SK-N-MC (cell line): ENCODE data around the gene CPNE5.
"Not testable (repeated sequence)": the region's sequence is repeated elsewhere in the genome, so short reads cannot be mapped to it uniquely, and the experiment has no call there.

Experiments used
- DNase-seq: peaks from one replicate; pipeline ENCODE4 v3.0.0-alpha.2; 2011; ENCODE audit warnings: low read depth, low spot score
- H3K27ac ChIP-seq: fragments of 200-600 bp; sonication (generic); 2 replicates; pipeline ENCODE4 v1.5.1; 2016; ENCODE audit warnings: mixed run types
- H3K36me3 ChIP-seq: fragments of 200-600 bp; sonication (generic); 2 replicates; pipeline ENCODE4 v1.6.1; 2017; ENCODE audit warnings: antibody characterized with exemption, low read length, mixed read lengths; ENCODE audit not compliant: insufficient read depth
- H3K4me3 ChIP-seq: fragments of 200-600 bp; sonication (generic); 2 replicates; pipeline ENCODE4 v1.5.1; 2016
- H3K9ac ChIP-seq: fragments of 200-600 bp; sonication (generic); 2 replicates; pipeline ENCODE4 v1.8.0; 2017; ENCODE audit warnings: mixed run types, mixed read lengths; ENCODE audit not compliant: insufficient read length
- H3K9me3 ChIP-seq: fragments of 200-600 bp; sonication (generic); 2 replicates; pipeline ENCODE4 v1.6.1; 2017; ENCODE audit warnings: low read depth, mild to moderate bottlenecking, antibody characterized with exemption, low read length, moderate library complexity, mixed read lengths
- EZH2 ChIP-seq: fragments of 200-600 bp; sonication (generic); IDR thresholded peaks from one replicate; pipeline ENCODE4 v1.6.1; 2017; ENCODE audit warnings: antibody characterized with exemption
- FOXP2 ChIP-seq: optimal IDR thresholded peaks from 2 replicates; pipeline ENCODE3; 2011; ENCODE audit warnings: mild to moderate bottlenecking, moderate library complexity; ENCODE audit not compliant: insufficient read depth; ENCODE audit errors: extremely low read length, control extremely low read depth
- POLR2AphosphoS5 ChIP-seq: IDR thresholded peaks from 2 replicates; pipeline ENCODE4 v1.6.1; 2012; ENCODE audit warnings: mild to moderate bottlenecking, low read depth, low read length, borderline replicate concordance

CPNE5 gene

DNA sequence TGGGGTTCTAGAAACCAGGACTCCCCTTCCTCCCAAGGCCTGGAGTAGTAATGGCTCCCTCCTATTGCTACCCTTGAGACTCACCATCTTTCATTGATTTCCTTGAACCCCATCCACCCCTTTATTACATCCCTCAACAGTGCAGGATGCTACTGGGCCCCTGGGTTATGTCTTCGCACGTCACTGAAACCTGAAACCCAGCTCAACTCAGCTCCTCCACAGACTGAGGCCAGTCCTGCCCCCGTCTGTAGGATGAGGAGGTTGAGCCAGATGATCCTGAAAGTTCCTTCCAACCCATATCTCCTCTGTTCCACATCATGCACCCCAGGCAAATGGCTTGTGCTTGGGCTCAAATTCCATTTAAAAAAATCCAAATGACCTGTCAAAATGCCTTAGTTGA lies 21.4 kb downstream of the CPNE5 start:
- no peaks in the 10 kb centered on the region for H3K9me3 ChIP-seq
- no peak overlapping the region for H3K27ac ChIP-seq
- no peak for DNase-seq
- no peak for TF ChIP-seq POLR2AphosphoS5
- no peak for TF ChIP-seq EZH2
- no peak for TF ChIP-seq FOXP2
- H3K4me3 ChIP-seq = no peak overlapping the region
- H3K36me3 ChIP-seq = no peaks in the 10 kb centered on the region
- no peak overlapping the region for H3K9ac ChIP-seq

DNA sequence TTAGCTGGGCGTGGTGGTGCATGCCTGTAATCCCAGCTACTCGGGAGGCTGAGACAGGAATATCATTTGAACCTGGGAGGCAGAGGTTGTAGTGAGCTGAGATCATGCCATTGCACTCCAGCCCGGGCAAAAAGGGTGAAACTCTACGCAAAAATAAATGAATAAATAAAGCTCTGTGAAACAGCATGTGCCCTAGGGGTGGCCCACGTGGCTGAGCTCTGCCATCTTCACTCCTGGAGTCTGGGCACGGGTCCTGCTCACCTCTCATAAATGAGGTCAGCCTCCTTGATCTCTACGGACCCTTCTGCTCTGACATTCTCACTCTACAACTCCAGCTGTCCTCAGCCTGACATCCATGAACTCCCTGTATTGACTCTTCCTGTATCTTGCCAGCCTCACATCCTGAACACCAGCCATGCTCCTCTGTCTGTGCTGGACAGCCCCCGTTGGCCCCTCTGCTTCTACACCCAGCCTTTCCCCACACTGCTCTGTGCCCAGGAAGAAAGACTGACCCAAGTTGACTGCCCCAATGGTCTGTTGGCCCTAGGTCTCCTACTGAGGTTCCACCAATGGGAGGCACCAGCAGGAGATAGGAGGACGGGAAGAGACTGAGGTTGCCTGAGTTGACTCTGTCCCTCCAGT lies 21.9 kb downstream of the CPNE5 start:
- TF ChIP-seq EZH2 (no peak), FOXP2 (no peak), POLR2AphosphoS5 (no peak)
- no peaks in the 10 kb centered on the region for H3K9me3 ChIP-seq
- DNase-seq = no peak
- H3K27ac ChIP-seq = no peak overlapping the region
- H3K4me3 ChIP-seq = no peak overlapping the region
- H3K9ac ChIP-seq = no peak overlapping the region
- H3K36me3 ChIP-seq = no peaks in the 10 kb centered on the region

DNA sequence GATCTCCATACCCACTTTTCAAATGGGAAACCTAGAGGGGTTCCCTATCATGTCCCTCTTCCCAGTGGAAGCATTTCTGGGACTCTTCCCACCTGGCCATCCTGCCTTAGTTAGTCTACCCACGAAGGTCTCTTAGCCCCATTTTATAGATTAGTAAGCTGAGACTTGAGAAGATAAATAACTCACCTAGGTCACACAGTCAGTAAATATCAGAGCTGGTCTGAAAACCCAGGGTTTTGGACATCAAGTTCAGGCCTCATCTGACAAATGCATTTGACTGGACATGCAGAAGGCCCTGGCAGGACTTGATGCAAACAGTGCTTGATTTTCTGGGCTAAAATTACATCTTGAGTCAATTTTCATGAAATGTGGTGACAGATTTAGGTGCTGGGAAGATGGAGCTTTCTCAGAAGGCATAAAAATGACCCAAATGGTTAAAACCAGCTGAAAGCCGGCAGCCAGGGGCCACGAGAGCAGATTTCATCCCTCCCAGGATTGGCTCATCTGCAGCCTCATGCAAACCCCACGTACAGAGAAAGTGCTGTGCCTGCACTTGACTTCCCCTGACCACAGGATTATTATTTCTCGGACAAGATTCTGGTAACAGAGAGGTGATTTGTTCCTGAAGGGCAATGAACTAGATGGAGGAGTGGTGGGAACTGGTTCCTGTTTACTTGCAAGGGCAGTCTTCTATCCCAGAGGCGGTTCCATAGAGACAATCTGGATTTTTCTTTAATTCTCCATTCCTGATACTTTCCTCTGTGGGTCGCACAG lies 23.1 kb downstream of the CPNE5 start:
- TF ChIP-seq FOXP2 (no peak), EZH2 (no peak), POLR2AphosphoS5 (no peak)
- Histone ChIP-seq H3K9ac (no peak overlapping the region), H3K27ac (no peak overlapping the region), H3K9me3 (no peaks in the 10 kb centered on the region), H3K4me3 (no peak overlapping the region), H3K36me3 (no peaks in the 10 kb centered on the region)
- no peak for DNase-seq

DNA sequence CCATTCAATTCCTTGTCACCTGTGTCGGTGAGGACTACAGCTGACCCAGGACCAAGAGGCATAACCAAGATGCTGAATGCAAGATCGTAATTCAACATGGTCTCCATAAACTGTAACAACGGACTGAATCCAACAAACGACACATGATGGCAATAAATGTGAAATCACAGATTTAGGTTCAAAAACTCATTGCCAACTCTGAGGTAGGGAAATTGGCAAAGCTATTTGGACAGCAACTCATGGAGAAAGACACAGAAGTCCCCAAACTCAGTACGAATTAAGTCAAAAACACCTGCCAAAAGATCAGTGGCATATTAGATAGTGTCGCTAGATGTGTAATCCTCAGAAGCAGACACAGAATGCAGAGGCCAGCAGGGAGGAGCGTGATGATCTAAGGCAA lies 25.0 kb downstream of the CPNE5 start:
- no peak overlapping the region for H3K4me3 ChIP-seq
- no peak for DNase-seq
- no peaks in the 10 kb centered on the region for H3K9me3 ChIP-seq
- no peak overlapping the region for H3K9ac ChIP-seq
- TF ChIP-seq POLR2AphosphoS5 (no peak), FOXP2 (no peak), EZH2 (no peak)
- no peak overlapping the region for H3K27ac ChIP-seq
- H3K36me3 ChIP-seq = no peaks in the 10 kb centered on the region

DNA sequence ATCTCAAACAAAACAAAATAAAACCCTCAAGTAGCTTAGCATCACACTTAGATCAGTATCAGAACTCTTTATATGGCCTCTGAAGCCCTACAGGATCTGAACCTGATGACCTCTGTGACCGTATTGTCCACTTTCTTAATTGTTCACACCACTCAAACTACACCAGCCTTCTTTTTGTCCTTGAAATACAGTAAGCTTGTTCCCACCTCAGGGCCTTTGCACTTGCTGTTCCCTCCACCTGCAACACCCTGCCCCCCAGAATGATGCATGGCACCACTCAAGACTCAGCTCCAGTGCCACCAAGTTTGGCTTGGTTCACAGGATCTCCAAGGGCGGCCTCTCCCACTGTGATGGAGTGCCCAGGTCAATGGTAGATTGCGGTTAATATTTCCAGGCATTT lies 25.7 kb downstream of the CPNE5 start:
- no peaks in the 10 kb centered on the region for H3K36me3 ChIP-seq
- no peaks in the 10 kb centered on the region for H3K9me3 ChIP-seq
- H3K27ac ChIP-seq = no peak overlapping the region
- TF ChIP-seq EZH2 (no peak), POLR2AphosphoS5 (no peak), FOXP2 (no peak)
- no peak for DNase-seq
- H3K9ac ChIP-seq = no peak overlapping the region
- no peak overlapping the region for H3K4me3 ChIP-seq

DNA sequence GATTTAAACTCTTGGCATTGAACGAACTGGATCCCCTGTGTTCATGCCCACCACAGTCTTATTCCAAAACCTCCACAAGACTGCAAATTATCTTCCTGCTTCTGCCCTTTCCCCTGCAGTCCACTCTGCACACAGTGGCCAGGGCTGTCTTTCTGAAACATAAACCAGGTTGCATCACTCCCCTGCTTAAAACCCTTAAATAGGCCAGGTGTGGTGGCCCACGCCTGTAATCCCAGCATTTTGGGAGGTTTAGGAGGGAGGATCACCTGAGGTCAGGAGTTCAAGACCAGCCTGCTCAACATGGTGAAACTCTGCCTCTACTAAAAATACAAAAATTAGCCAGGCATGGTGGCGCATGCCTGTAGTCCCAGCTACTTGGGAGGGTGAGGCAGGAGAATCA lies 26.2 kb downstream of the CPNE5 start:
- H3K9me3 ChIP-seq, H3K36me3 ChIP-seq, H3K4me3 ChIP-seq, DNase-seq, H3K27ac ChIP-seq, H3K9ac ChIP-seq: not testable (repeated sequence)

DNA sequence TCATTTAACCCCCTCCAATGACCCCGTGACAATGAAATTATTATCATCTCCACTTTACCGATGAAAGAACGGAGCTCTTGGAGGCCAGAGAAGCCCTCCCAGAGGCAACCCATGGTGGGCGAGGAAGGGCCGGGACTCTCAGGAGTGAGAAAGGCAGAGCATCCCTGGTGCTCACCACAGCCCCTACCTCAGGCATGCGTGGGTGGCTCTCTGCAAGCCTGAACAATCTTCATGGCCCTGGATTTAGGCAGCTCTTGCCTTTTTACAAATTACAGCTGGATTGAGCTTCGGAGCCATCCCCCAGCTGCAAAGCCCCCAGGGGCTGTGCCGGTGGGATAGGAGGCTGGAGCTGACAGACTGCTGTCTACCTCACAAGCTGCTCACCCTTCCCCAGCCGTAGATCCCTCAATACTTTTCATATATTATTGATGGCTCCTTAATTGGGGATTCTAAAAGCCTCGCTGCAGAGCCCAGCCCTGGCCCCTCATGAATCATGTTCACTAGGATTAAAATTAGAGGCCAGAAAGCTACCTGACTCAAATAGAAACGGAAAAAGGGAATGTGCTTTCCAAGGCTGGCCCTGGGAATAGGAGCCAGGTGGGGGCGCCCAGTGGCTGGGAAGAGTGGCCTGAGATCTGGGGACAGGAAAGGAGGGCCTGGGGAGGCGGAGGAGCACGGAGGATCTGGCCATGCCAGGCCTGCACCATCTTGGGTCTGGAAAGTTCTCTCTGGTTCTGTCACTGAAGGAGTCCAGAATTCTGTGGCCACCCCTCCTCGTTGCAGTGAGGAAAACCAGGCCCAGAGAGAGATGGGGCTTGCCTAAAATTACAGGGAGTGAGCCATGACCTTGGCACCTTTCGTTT lies 29.1 kb downstream of the CPNE5 start:
- Histone ChIP-seq H3K4me3 (no peak overlapping the region), H3K27ac (no peak overlapping the region), H3K36me3 (no peaks in the 10 kb centered on the region), H3K9ac (no peak overlapping the region), H3K9me3 (no peaks in the 10 kb centered on the region)
- TF ChIP-seq POLR2AphosphoS5 (no peak), EZH2 (no peak), FOXP2 (no peak)
- DNase-seq = no peak

DNA sequence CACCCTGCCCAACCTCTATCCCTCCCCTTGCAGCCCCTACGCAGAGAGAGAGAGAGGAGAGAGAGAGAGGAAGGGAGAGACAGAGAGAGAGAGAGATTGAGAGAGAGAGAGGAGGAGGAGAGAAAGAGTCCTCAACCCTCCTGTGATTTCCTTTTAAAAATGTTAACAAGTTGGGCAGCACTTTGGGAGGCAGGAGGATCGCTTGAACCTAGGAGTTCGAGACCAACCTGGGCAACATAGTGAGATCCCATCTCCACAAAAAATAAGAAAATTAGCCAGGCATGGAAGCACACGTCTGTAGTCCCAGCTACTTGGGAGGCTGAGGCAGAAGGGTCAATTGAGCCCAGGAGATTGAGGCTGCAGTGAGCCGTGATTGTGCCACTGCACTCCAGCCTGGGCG lies 30.1 kb downstream of the CPNE5 start:
- no peaks in the 10 kb centered on the region for H3K9me3 ChIP-seq
- no peak overlapping the region for H3K27ac ChIP-seq
- no peak overlapping the region for H3K4me3 ChIP-seq
- TF ChIP-seq FOXP2 (no peak), EZH2 (no peak), POLR2AphosphoS5 (no peak)
- H3K36me3 ChIP-seq = no peaks in the 10 kb centered on the region
- no peak for DNase-seq
- H3K9ac ChIP-seq = no peak overlapping the region
